Nephron (organoid): ENCODE results near the gene CGRRF1.
A peak's percentile ranks its signal among the peaks of the same experiment; 100 is the strongest.

Experiments
- H3K27ac Mint-ChIP-seq, 3 experiments: 2 replicates each; pipeline ENCODE4 v1.8.0; 2020; ENCODE audit warnings: mixed read lengths in 3 of 3, mild to moderate bottlenecking in 2 of 3, moderate library complexity in 1 of 3
- H3K27me3 Mint-ChIP-seq: 2 replicates; pipeline ENCODE4 v1.8.0; 2021; ENCODE audit warnings: low read depth, mild to moderate bottlenecking, moderate library complexity, mixed read lengths
- H3K36me3 Mint-ChIP-seq: 2 replicates; pipeline ENCODE4 v1.8.0; 2020; ENCODE audit warnings: low read depth, mixed read lengths
- H3K4me1 Mint-ChIP-seq: 2 replicates; pipeline ENCODE4 v1.8.0; 2020; ENCODE audit warnings: mixed read lengths
- H3K4me3 Mint-ChIP-seq, 3 experiments: 2 replicates each; pipeline ENCODE4 v1.8.0; 2020; ENCODE audit warnings: mild to moderate bottlenecking in 3 of 3, mixed read lengths in 3 of 3, moderate library complexity in 2 of 3
- H3K9me3 Mint-ChIP-seq: 2 replicates; pipeline ENCODE4 v1.8.0; 2020; ENCODE audit warnings: mixed read lengths
- CTCF ChIP-seq, 3 experiments: fragments of 200-600 bp; sonication (generic); IDR thresholded peaks; one replicate each; pipeline ENCODE4 v1.5.0; 2021; ENCODE audit warnings: antibody characterized with exemption in 3 of 3; ENCODE audit not compliant: unreplicated experiment in 3 of 3

CGRRF1 gene

GRCh38 chr14:54498579-54498978 is 11.1 kb upstream of the CGRRF1 start:
- peaks cover 8% of the 10 kb centered on the region for H3K4me1 Mint-ChIP-seq
- H3K36me3 Mint-ChIP-seq, result no peaks in the 10 kb centered on the region
- TF ChIP-seq CTCF (IDR thresholded peaks at IDR 0.05; ENCODE audit: unreplicated experiment in 3 of 3), result no peak
- no peaks in the 10 kb centered on the region for H3K9me3 Mint-ChIP-seq
- peak overlapping the region; percentile 47 to 85 (median 83) for H3K27ac Mint-ChIP-seq
- peaks cover 3% of the 10 kb centered on the region for H3K27me3 Mint-ChIP-seq
- no peak overlapping the region for H3K4me3 Mint-ChIP-seq

DNA sequence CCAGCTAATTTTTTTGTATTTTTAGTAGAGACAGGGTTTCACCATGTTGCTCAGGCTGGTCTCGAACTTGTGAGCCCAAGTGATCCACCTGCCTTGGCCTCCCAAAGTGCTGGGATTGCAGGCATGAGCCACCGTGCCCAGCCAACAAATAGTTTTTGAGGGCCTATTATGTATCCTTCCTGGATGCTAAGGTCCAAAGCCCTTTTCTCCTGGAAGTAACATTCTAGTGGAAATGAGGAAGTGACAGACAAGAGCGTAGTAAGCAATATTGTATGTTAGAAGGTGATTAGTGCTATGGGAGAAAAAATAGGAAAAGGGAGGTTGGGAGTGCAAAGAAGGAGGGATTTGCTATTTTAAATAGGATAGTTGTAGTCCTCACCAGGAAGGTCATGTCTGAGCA is 9.0 kb upstream of the CGRRF1 start:
- Mint-ChIP-seq H3K4me3 (no peak overlapping the region), H3K4me1 (peaks cover 8% of the 10 kb centered on the region), H3K9me3 (no peaks in the 10 kb centered on the region), H3K27ac (no peak overlapping the region), H3K27me3 (peaks cover 3% of the 10 kb centered on the region), H3K36me3 (no peaks in the 10 kb centered on the region)
- no peak for TF ChIP-seq CTCF (IDR thresholded peaks at IDR 0.05; ENCODE audit: unreplicated experiment in 3 of 3)

DNA sequence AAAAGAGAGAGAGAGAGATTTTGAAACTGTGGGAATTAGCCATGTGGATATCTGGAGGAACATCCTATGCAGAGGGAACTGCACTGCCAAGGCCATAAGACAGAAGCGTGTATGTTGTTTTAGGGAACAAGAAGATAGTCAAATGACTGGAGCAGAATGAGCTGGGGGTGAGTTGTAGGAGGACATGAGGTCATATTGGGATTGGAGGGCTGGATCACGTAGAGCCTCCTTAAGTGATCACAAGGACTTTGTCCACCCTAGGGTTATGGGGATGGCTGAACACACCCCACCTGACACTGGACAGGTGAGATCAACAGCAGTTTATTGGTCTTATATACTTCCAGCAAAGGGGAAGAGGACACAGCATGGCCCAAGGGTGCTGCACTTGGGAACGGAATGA is 8.2 kb upstream of the CGRRF1 start:
- H3K4me3 Mint-ChIP-seq, result no peak overlapping the region
- no peak overlapping the region for H3K27ac Mint-ChIP-seq
- H3K9me3 Mint-ChIP-seq, result no peaks in the 10 kb centered on the region
- TF ChIP-seq CTCF (IDR thresholded peaks at IDR 0.05; ENCODE audit: unreplicated experiment in 3 of 3), result no peak
- peaks cover 3% of the 10 kb centered on the region for H3K27me3 Mint-ChIP-seq
- no peaks in the 10 kb centered on the region for H3K36me3 Mint-ChIP-seq
- peaks cover 8% of the 10 kb centered on the region for H3K4me1 Mint-ChIP-seq

- peaks cover 8% of the 10 kb centered on the region for H3K4me1 Mint-ChIP-seq
- TF ChIP-seq CTCF (IDR thresholded peaks at IDR 0.05; ENCODE audit: unreplicated experiment in 3 of 3), result no peak
- no peak overlapping the region for H3K27ac Mint-ChIP-seq
- H3K36me3 Mint-ChIP-seq, result no peaks in the 10 kb centered on the region
- H3K4me3 Mint-ChIP-seq, result no peak overlapping the region
- H3K9me3 Mint-ChIP-seq, result no peaks in the 10 kb centered on the region
- H3K27me3 Mint-ChIP-seq, result peaks cover 3% of the 10 kb centered on the region
Measured at GRCh38 chr14:54502602-54503001, 7.1 kb upstream of the CGRRF1 start.

DNA sequence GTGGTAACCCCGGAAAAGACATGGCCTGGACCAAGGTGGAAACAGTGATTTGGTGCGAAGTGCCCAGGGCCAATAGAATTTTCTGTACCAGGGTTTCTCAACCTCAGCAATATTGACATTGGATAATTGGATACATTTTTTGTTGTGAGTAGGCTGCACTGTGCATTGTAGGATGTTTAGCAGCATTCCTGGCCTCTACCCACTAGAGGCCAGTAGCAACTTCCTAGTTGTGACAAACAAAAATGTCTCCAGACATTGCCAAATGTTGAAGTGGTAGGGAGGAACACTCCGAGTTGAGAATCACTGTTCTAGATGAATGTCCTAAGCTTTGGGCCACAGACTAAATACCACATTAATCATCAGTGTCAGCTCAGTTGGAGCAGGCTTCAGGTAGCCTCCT is 6.2 kb upstream of the CGRRF1 start:
- H3K36me3 Mint-ChIP-seq, result no peaks in the 10 kb centered on the region
- H3K27ac Mint-ChIP-seq, result no peak overlapping the region
- peaks cover 1% of the 10 kb centered on the region for H3K4me1 Mint-ChIP-seq
- no peak overlapping the region for H3K4me3 Mint-ChIP-seq
- TF ChIP-seq CTCF (IDR thresholded peaks at IDR 0.05; ENCODE audit: unreplicated experiment in 3 of 3), result peak in 1 of 3 experiments; percentile 7
- H3K9me3 Mint-ChIP-seq, result no peaks in the 10 kb centered on the region
- peaks cover 3% of the 10 kb centered on the region for H3K27me3 Mint-ChIP-seq

DNA sequence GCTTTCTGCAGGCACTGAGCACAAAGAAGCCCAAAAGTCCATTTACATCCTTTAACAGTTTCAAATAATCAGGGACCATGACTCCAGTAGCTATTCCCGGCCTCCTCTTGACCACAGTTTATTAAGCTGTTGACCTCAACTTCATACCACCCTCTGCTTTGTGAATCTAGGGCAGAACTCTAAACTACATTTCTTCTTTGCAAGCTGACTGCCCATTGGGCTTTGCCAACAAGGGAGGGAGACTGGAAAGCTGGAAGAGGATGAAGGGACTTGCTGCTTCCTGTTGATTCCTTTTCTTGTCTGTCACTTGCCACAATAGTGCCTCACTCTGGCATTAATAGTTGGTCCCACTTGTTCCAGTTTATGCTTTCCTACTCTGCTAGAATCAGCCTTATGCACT is 2.7 kb downstream of the CGRRF1 start:
- H3K9me3 Mint-ChIP-seq, result peaks cover 25% of the 10 kb centered on the region
- no peak for TF ChIP-seq CTCF (IDR thresholded peaks at IDR 0.05; ENCODE audit: unreplicated experiment in 3 of 3)
- no peaks in the 10 kb centered on the region for H3K27me3 Mint-ChIP-seq
- peak overlapping the region; percentile 58 to 81 (median 73) for H3K4me3 Mint-ChIP-seq
- H3K4me1 Mint-ChIP-seq, result peaks cover 23% of the 10 kb centered on the region
- H3K36me3 Mint-ChIP-seq, result peaks cover 46% of the 10 kb centered on the region
- H3K27ac Mint-ChIP-seq, result peak overlapping the region in 1 of 3 experiments; percentile 10
